ENCODE results near the gene CCS. TPM values are rescaled to one million over a fixed set of nuclear protein-coding genes. Genes with fewer than 3 reads are reported as not detected.

CCS gene
- total RNA-seq, 4 donors from 2014 or later: 12.7 to 27.5 (median 21.2) TPM

- H3K4me1 ChIP-seq: peaks cover 0 to 31% (median 0%) of the 10 kb centered on the region in 3 donors
- H3K27ac ChIP-seq: no peak overlapping the region
- H3K36me3 ChIP-seq: peaks cover 38 to 96% (median 49%) of the 10 kb centered on the region in 3 donors
- H3K4me3 ChIP-seq: no peak overlapping the region
- intact Hi-C loops (cut with DNase I): no loop called here
- H3K27me3 ChIP-seq: no peaks in the 10 kb centered on the region
- TF ChIP-seq POLR2A (IDR thresholded peaks at IDR 0.05) (no peak), CTCF (IDR thresholded peaks at IDR 0.05) (no peak)
- no peaks in the 10 kb centered on the region for H3K9me3 ChIP-seq
- DNase-seq: no peak
- 72 to 92% methylated on average over 2 of the region's 2 CpGs for WGBS, 2 donors
Measured at GRCh38 chr11:66629356-66629755, 36.4 kb downstream of the CCS start.

- intact Hi-C loops (cut with DNase I): no loop called here
- no peaks in the 10 kb centered on the region for H3K27me3 ChIP-seq
- no peaks in the 10 kb centered on the region for H3K9me3 ChIP-seq
- peaks cover 18 to 81% (median 23%) of the 10 kb centered on the region in 3 donors for H3K36me3 ChIP-seq
- no peak for DNase-seq
- H3K4me1 ChIP-seq: peaks cover 3 to 20% (median 8%) of the 10 kb centered on the region in 3 donors
- TF ChIP-seq POLR2A (IDR thresholded peaks at IDR 0.05) (no peak), CTCF (IDR thresholded peaks at IDR 0.05) (no peak)
- 79 to 91% methylated on average over 4 to 6 of the region's 6 CpGs for WGBS, 2 donors
- H3K27ac ChIP-seq: no peak overlapping the region
- no peak overlapping the region for H3K4me3 ChIP-seq
Measured at GRCh38 chr11:66631883-66632282, 38.9 kb downstream of the CCS start.

- DNase-seq: no peak
- H3K9me3 ChIP-seq: no peaks in the 10 kb centered on the region
- peaks cover 9 to 70% (median 13%) of the 10 kb centered on the region in 3 donors for H3K36me3 ChIP-seq
- peaks cover 14 to 24% (median 19%) of the 10 kb centered on the region in 3 donors for H3K4me1 ChIP-seq
- no peaks in the 10 kb centered on the region for H3K27me3 ChIP-seq
- H3K4me3 ChIP-seq: no peak overlapping the region
- H3K27ac ChIP-seq: no peak overlapping the region
- no peak for TF ChIP-seq POLR2A (IDR thresholded peaks at IDR 0.05)
- no peak for TF ChIP-seq CTCF (IDR thresholded peaks at IDR 0.05)
- 65 to 83% methylated on average over 2 of the region's 2 CpGs for WGBS, 2 donors
- intact Hi-C loops (cut with DNase I): no loop called here
Measured at GRCh38 chr11:66632952-66633351, 40.0 kb downstream of the CCS start.

- DNase-seq: no peak
- H3K4me1 ChIP-seq: peaks cover 31 to 49% (median 38%) of the 10 kb centered on the region in 3 donors
- intact Hi-C loops (cut with DNase I): no loop called here
Measured at GRCh38 chr11:66636411-66636810, 43.4 kb downstream of the CCS start.

More at GRCh38 chr11:66636411-66636810, 43.4 kb downstream of the CCS start:
- TF ChIP-seq CTCF (IDR thresholded peaks at IDR 0.05): no peak
- no peak for TF ChIP-seq POLR2A (IDR thresholded peaks at IDR 0.05)
- H3K36me3 ChIP-seq: peaks cover 0 to 54% (median 11%) of the 10 kb centered on the region in 3 donors
- no peak overlapping the region for H3K4me3 ChIP-seq
- H3K9me3 ChIP-seq: no peaks in the 10 kb centered on the region
- H3K27me3 ChIP-seq: no peaks in the 10 kb centered on the region
- peak overlapping the region in 2 of 4 donors; percentile 39 to 95 for H3K27ac ChIP-seq
- 38 to 54% methylated on average over 3 of the region's 3 CpGs for WGBS, 2 donors

All from esophagus squamous epithelium (tissue), 5 donors.